Mesothelial cell of epicardium (in vitro differentiated cells): ENCODE data around the gene FGFR4. TPM values are rescaled to one million over a fixed set of nuclear protein-coding genes. Genes with fewer than 3 reads are reported as not detected.
A peak's percentile ranks its signal among the peaks of the same experiment; 100 is the strongest.

ENCODE experiments used
- DNase-seq, 2 experiments: peaks; one replicate each; pipeline ENCODE4 v3.0.0; 2021; ENCODE audit warnings: low spot score in 2 of 2; ENCODE audit not compliant: unreplicated experiment in 2 of 2
- H3K27ac Mint-ChIP-seq: 2 replicates; pipeline ENCODE4 v1.8.0; 2021; ENCODE audit warnings: mixed read lengths
- H3K27me3 Mint-ChIP-seq: 2 replicates; pipeline ENCODE4 v1.8.0; 2021; ENCODE audit warnings: low read depth, mixed read lengths
- H3K36me3 Mint-ChIP-seq: 2 replicates; pipeline ENCODE4 v1.8.0; 2021; ENCODE audit warnings: mixed read lengths
- H3K4me1 Mint-ChIP-seq: 2 replicates; pipeline ENCODE4 v1.8.0; 2021; ENCODE audit warnings: mixed read lengths
- H3K4me3 Mint-ChIP-seq: 2 replicates; pipeline ENCODE4 v1.8.0; 2021; ENCODE audit warnings: mild to moderate bottlenecking, moderate library complexity, mixed read lengths
- H3K9me3 Mint-ChIP-seq: 2 replicates; pipeline ENCODE4 v1.8.0; 2021; ENCODE audit warnings: mixed read lengths
- CTCF ChIP-seq: fragments of 200-600 bp; sonication (generic); IDR thresholded peaks from one replicate; pipeline ENCODE4 v1.5.0; 2021; ENCODE audit warnings: antibody characterized with exemption; ENCODE audit not compliant: unreplicated experiment
- total RNA-seq: library from RNA; stranded (reverse); gene quantifications from 3 replicates; pipeline ENCODE4 v1.2.1, GENCODE V29; 2021

Gene FGFR4
- total RNA-seq, 1 donor from 2014 or later: 5.9 TPM

- TF ChIP-seq CTCF: no peak
- H3K9me3 Mint-ChIP-seq: no peaks in the 10 kb centered on the region
- no peak overlapping the region for H3K4me3 Mint-ChIP-seq
- H3K36me3 Mint-ChIP-seq: peaks cover 36% of the 10 kb centered on the region
- H3K4me1 Mint-ChIP-seq: peaks cover 14% of the 10 kb centered on the region
- no peaks in the 10 kb centered on the region for H3K27me3 Mint-ChIP-seq
- peak overlapping the region; percentile 7 for H3K27ac Mint-ChIP-seq
- no peak for DNase-seq
Observed at GRCh38 chr5:177142098-177142611, 55.4 kb downstream of the FGFR4 start.

GRCh38 chr5:177142778-177143177 lies 56.1 kb downstream of the FGFR4 start:
- H3K4me3 Mint-ChIP-seq: no peak overlapping the region
- H3K36me3 Mint-ChIP-seq: peaks cover 36% of the 10 kb centered on the region
- peak overlapping the region; percentile 14 for H3K27ac Mint-ChIP-seq
- TF ChIP-seq CTCF: no peak
- DNase-seq: no peak
- H3K9me3 Mint-ChIP-seq: no peaks in the 10 kb centered on the region
- no peaks in the 10 kb centered on the region for H3K27me3 Mint-ChIP-seq
- peaks cover 11% of the 10 kb centered on the region for H3K4me1 Mint-ChIP-seq

DNA sequence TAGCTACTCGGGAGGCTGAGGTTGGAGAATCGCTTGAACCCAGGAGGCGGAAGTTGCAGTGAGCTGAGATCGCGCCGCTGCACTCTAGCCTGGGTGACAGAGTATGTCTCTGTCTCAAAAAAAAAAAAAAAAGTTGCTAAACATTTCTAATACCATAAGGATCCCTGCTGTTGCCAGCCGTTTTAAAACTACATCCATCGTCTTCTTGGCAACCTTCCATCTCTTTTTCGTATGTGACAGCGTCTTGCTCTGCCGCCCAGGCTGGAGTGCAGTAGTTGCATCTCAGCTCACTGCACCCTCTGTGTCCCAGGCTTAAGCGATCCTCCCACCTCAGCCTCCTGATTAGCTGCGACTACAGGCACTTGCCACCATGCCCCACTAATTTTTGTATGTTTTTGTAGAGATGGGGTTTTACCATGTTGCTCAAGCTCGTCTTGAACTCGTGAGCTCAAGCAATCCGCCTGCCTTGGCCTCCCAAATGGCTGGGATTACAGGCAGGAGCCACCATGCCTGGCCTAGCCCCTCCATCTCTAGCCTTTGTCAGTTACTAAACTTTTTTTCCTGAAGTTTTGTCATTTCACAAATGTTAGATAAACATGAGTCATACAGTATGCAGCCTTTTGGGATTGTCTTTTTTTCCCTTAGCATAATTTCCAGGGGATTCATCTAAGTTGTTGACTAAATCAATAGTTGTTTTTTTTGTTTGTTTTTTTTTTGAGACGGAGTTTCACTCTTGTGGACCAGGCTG lies 60.4 kb downstream of the FGFR4 start:
- peaks cover 3% of the 10 kb centered on the region for H3K4me1 Mint-ChIP-seq
- H3K36me3 Mint-ChIP-seq: peaks cover 21% of the 10 kb centered on the region
- no peak overlapping the region for H3K27ac Mint-ChIP-seq
- no peaks in the 10 kb centered on the region for H3K27me3 Mint-ChIP-seq
- TF ChIP-seq CTCF: no peak
- no peak overlapping the region for H3K4me3 Mint-ChIP-seq
- DNase-seq: no peak
- no peaks in the 10 kb centered on the region for H3K9me3 Mint-ChIP-seq

Other genes with a start within 250 kb of the FGFR4 start
- 0.18 to 0.60 TPM (median 0.29 TPM) in 3 replicates for gene HK3, start 187.6 kb upstream of the FGFR4 start, total RNA-seq
- 45.2 to 49.8 TPM (median 45.2 TPM) in 3 replicates for gene UIMC1, start 80.1 kb upstream of the FGFR4 start, total RNA-seq
- 42.3 to 48.6 TPM (median 46.9 TPM) in 3 replicates for gene ZNF346, start 64.2 kb upstream of the FGFR4 start, total RNA-seq
- 153 to 164 TPM (median 161 TPM) in 3 replicates for gene NSD1, start 46.9 kb downstream of the FGFR4 start, total RNA-seq
- gene RAB24, start 216.8 kb downstream of the FGFR4 start, total RNA-seq: 28.3 to 31.8 TPM (median 30.3 TPM) in 3 replicates
- 80.5 to 89.8 TPM (median 81.2 TPM) in 3 replicates for gene PRELID1, start 216.9 kb downstream of the FGFR4 start, total RNA-seq
- 18.4 to 19.8 TPM (median 19.2 TPM) in 3 replicates for gene MXD3, start 225.0 kb downstream of the FGFR4 start, total RNA-seq